ENCODE results near the gene HOXB9. TPM values are rescaled to one million over a fixed set of nuclear protein-coding genes. Genes with fewer than 3 reads are reported as not detected.

HOXB9 gene
- total RNA-seq, 6 experiments from 2014 or later: not detected

GRCh38 chr17:48636177-48637018 is 10.2 kb upstream of the HOXB9 start:
- Histone ChIP-seq H3K27me3 (peaks cover 12 to 68% of the 10 kb centered on the region in 2 donors), H3K36me3 (no peaks in the 10 kb centered on the region), H3K9me3 (no peaks in the 10 kb centered on the region), H3K4me1 (no peaks in the 10 kb centered on the region), H3K27ac (no peak overlapping the region), H3K4me3 (no peak overlapping the region)
- intact Hi-C loops (cut with DNase I): no loop called here
- TF ChIP-seq POLR2A (IDR thresholded peaks at IDR 0.05): no peak
- TF ChIP-seq, protein P1, sequence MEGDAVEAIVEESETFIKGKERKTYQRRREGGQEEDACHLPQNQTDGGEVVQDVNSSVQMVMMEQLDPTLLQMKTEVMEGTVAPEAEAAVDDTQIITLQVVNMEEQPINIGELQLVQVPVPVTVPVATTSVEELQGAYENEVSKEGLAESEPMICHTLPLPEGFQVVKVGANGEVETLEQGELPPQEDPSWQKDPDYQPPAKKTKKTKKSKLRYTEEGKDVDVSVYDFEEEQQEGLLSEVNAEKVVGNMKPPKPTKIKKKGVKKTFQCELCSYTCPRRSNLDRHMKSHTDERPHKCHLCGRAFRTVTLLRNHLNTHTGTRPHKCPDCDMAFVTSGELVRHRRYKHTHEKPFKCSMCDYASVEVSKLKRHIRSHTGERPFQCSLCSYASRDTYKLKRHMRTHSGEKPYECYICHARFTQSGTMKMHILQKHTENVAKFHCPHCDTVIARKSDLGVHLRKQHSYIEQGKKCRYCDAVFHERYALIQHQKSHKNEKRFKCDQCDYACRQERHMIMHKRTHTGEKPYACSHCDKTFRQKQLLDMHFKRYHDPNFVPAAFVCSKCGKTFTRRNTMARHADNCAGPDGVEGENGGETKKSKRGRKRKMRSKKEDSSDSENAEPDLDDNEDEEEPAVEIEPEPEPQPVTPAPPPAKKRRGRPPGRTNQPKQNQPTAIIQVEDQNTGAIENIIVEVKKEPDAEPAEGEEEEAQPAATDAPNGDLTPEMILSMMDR (IDR thresholded peaks at IDR 0.05): peak; percentile 13 to 39 (median 38)
- WGBS (ENCODE audit: insufficient coverage, low coverage, low lambda C conversion rate, missing lambda C conversion rate): 5% methylated on average over 20 of the region's 39 CpGs
- DNase-seq: peak in 1 of 3 donors; percentile 66
- ATAC-seq: peak; percentile 54 to 78 (median 67)

DNA sequence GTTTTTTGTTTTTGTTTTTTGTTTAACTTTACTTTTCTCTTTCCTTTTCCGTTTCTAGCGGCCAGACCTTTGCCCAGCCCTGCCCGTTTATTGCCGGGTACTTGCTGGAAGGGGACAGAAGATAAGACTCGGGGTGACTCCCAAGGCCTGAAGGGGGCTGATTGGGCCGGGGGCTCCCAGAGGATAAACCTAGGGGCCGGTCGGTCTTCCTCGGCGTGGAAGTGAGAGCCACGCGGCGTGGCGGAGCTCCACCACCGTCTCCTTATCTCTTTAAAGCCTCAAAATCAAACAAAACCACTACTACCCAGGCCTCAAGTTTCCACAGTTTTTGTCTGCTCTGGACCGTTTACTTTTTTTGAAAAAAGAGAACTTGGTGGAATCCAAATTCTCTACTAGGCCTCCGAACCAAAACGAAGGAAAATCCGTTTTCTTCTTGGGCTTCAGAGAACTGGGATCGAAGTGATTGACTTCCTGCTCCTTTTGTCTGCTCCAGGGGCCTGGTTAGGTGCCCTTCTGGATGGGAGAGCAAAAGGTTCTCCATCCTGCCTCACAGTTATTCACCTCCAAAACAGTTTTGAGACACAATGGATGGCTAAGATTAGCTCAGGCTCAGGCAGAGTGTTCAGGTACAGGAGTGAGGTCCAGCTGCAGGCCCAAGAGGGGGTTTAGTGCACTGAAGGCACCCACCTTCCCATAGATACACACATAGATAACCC is 8.5 kb upstream of the HOXB9 start:
- intact Hi-C loops (cut with DNase I): no loop called here
- no peaks in the 10 kb centered on the region for H3K4me1 ChIP-seq
- 20% methylated on average over 14 of the region's 20 CpGs for WGBS (ENCODE audit: insufficient coverage, low coverage, low lambda C conversion rate, missing lambda C conversion rate)
- no peak for DNase-seq
- H3K4me3 ChIP-seq: no peak overlapping the region
- H3K36me3 ChIP-seq: no peaks in the 10 kb centered on the region
- peaks cover 16 to 79% of the 10 kb centered on the region in 2 donors for H3K27me3 ChIP-seq
- TF ChIP-seq, protein P1 (IDR thresholded peaks at IDR 0.05): no peak
- no peak for TF ChIP-seq POLR2A (IDR thresholded peaks at IDR 0.05)
- H3K27ac ChIP-seq: no peak overlapping the region
- ATAC-seq: no peak
- H3K9me3 ChIP-seq: no peaks in the 10 kb centered on the region

DNA sequence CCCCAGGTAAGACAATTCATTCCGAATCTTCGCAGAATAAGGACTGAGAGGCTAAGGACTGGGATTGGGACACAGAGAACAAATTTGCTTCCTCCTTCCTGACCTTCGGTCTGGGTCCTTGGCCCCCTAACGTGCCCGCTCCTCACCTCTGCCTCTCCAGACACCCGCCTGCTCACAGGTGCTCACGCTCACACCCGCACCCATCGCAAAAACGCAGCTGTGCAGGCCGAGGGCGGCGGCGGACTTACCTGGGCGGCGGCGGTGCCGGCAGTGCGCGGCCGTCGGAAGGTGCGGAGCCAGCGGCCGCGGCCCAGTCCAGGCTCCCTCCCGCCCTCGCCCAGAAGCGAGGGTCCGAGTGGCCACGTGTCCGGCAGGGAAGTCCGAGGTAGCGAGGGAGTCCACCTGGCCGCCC is 7.1 kb upstream of the HOXB9 start:
- Histone ChIP-seq H3K4me3 (no peak overlapping the region), H3K9me3 (no peaks in the 10 kb centered on the region), H3K36me3 (no peaks in the 10 kb centered on the region), H3K27ac (no peak overlapping the region), H3K4me1 (no peaks in the 10 kb centered on the region), H3K27me3 (peaks cover 18 to 80% of the 10 kb centered on the region in 2 donors)
- ATAC-seq: no peak
- TF ChIP-seq, protein P1 (IDR thresholded peaks at IDR 0.05): no peak
- no peak for TF ChIP-seq POLR2A (IDR thresholded peaks at IDR 0.05)
- intact Hi-C loops (cut with DNase I): no loop called here
- 29% methylated on average over 12 of the region's 35 CpGs for WGBS (ENCODE audit: insufficient coverage, low coverage, low lambda C conversion rate, missing lambda C conversion rate)
- DNase-seq: no peak

DNA sequence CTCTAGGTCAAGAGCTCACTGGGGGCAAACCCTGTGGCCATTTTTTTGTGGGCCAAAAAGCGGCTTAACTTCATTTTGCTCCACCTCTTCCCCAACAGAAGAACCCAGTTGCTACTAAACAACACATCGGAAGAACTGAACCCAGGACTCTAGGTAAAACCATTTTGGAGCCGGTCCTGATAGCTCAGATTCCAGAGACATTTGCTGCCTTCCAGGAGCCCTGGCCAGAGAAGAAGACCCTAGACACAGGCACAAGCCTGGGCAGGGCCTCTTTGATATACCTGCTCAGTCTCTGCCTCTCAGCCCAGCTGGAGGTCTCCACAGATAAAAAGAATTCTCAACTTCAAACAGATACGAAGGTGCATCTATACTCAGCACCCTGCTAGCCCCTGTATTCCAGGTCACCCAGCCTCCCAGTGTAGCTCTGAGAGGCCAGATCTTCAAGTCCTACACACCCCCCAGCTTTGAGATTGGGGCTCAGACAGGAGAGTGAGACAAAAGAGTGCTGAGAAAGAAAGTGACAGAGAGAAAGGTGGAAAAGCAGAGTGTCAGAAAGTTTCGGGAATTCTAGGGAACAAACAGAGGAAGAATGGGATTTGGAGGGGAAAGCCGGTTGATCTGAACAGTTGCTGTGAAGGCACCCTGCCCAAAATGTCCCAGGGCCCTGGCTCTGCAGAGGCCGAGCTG is 6.6 kb upstream of the HOXB9 start:
- TF ChIP-seq POLR2A (IDR thresholded peaks at IDR 0.05): no peak
- TF ChIP-seq, protein P1 (IDR thresholded peaks at IDR 0.05): no peak
- DNase-seq (no peak), ATAC-seq (no peak)
- Histone ChIP-seq H3K4me3 (no peak overlapping the region), H3K27ac (no peak overlapping the region), H3K9me3 (no peaks in the 10 kb centered on the region), H3K4me1 (no peaks in the 10 kb centered on the region), H3K27me3 (peaks cover 18 to 84% of the 10 kb centered on the region in 2 donors), H3K36me3 (no peaks in the 10 kb centered on the region)
- WGBS (ENCODE audit: insufficient coverage, low coverage, low lambda C conversion rate, missing lambda C conversion rate): 27% methylated on average over 6 of the region's 7 CpGs
- intact Hi-C loops (cut with DNase I): no loop called here
